ENCODE data around the gene PLCL2.

Gene PLCL2

DNA sequence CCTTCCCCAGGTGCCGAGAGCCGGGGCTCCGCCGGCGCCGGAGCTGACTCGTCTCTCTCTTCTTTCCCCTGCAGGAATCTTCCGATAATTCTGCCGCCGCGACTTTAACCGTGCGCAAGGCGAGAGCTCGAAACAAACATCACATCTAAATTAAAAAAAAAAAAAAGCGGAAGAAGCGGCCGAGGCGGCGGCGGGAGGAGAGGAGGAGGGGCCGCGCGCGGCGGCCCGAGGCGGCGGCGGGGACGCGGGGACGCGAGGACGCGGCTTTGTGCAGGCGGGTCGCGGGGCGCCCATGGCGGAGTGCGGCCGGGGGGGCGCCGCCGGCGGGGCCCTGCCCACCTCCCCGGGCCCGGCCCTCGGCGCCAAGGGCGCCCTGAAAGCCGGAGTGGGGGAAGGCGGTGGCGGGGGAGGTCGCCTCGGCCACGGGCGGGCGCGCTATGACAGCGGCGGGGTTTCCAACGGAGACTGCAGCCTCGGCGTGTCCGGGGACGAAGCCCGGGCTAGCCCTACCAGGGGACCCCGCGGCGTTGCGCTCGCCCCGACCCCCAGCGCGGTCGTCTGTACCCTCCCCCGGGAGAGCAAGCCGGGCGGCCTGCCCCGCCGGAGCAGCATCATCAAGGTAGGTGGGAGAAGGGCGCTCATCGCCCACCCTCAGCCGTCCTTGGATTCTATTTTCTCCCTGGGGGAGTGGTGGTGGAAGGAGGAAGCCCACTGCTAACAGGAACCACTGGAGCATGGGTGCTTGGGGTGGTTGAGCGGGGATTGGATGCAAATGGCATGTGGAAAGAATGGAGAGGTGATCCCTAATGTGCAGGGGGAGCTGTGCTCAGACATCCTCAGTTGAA, at the start of gene PLCL2:
TSS of gene PLCL2 (plus strand) at position 208 of the 845 bp plus-strand sequence. CDS start at position 293, 85 bp downstream.
- DNase-seq, result peak; percentile 75

- DNase-seq, result no peak
Observed at GRCh38 chr3:16836505-16837237, 48.1 kb upstream of the PLCL2 start.

GRCh38 chr3:16837602-16838001, 47.2 kb upstream of the PLCL2 start:
- DNase-seq, result no peak

- no peak for DNase-seq
Observed at GRCh38 chr3:16838561-16838960, 46.2 kb upstream of the PLCL2 start.

- DNase-seq, result no peak
Observed at GRCh38 chr3:16839271-16840100, 45.3 kb upstream of the PLCL2 start.

DNA sequence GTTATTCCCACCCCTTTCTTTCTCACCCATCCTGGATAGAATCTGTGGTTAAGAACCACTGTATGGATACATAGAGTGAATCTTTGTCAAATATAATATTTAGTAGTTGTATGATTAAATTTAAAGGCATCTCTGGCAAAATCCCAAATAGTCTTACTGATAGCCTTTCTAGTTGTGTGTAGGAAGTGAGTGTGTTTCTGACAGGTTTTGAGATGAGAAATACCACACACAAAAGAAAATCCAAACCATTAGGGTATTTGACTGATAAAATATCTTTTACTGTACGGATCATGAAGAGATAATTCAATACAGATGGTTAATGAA, 44.7 kb upstream of the PLCL2 start:
- DNase-seq, result no peak

DNA sequence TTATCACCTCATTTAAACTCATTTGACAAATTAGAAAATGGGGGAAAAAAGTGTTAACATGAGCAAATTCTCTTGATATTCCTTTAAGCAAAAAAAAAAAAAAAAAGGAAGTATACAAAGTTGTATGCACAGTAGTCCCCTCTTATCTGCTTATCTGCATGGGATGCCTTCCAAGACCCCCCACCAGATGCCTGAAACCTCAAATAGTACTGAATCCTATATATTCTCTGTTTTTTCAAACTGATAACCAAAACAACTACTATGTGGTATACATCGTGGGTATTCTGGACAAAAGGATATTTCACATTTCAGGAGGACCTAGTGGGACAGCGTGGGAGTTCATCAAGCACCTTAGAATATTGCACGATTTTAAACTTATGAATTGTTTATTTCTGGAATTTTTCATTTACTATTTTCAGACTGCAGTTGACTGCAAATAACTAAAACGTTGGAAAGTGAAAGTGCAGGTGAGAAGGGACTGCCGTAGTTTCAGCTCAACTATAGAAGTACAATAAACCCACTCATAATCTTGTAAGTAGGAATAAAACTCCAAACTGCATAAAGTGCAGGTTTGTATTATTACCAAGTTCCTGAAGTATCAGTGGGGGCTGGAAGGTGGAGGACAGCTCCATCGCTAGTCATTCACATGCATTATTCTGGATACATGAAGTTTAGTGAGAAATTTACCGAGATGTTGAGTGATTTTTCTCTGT, 43.6 kb upstream of the PLCL2 start:
- no peak for DNase-seq

DNA sequence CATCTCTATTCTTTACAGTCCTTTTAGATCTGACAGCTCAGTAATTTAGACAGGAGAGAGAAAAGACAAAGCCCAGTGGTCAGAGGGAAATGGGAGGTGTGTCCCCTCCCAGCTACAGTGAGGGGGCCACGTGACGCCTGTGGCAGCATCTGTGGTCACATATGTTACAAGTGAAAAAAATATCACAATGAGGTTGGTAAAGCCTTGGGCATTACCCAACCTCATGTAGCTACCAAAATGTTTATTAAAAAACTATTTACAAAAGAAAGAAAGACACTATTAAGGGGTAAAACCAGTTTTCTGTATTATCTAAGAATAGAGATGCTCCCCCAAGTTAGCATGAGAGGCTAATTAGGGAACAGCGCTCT, 42.9 kb upstream of the PLCL2 start:
- DNase-seq, result peak; percentile 50

DNA sequence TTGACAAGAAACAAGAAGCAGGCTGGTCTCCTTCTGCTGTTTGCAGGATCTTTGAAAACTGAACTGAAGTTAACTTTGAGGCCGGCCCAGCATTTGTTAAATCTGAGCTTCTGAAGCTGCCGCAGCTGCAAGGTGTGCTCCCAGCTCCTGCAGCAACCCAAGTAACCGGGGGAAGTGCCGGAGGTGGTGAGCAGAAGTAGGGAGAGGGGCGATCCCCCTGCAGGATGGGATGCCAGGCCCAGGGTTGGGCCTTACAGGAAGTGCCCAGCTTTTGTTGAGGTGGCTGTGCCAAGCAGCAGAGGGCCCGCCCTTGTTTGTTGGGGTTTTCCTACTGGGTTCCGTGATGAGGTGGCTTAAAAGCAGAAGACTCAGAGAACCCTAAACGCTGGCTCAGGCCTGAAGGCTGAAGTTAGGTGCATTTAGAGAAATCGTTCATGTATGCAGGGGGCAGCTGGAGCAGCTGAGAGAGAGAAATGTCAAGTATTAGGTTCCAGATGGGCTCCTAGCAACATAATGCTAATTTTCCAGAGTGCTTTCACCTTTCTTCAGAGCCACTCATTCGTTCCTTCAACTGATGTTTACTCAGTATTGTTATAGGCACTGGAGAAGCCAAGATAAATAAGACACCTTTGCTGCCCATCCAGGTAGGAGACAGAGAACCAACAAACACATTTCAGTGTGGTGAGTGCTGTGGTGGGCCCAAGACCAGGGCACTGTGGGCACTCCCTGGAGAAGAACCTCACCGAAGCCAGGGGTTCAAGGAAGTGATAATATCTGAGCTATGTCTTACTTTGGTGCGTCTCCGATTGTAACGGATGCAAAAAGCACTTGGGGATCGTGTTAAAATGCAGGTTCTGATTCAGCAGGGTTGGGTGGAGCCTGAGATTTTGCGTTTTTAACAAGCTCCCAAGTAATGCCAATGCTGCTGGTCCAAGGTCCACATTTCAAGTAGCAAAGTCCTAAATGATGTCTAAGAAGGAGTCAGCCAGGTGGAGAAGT, 42.2 kb upstream of the PLCL2 start:
- DNase-seq, result peak; percentile 81

- no peak for DNase-seq
Observed at GRCh38 chr3:16844222-16844621, 40.5 kb upstream of the PLCL2 start.

- DNase-seq, result no peak
Observed at GRCh38 chr3:16844791-16845190, 40.0 kb upstream of the PLCL2 start.

GRCh38 chr3:16846373-16847080, 38.2 kb upstream of the PLCL2 start:
- DNase-seq, result no peak

- DNase-seq, result no peak
Observed at GRCh38 chr3:16848007-16848406, 36.7 kb upstream of the PLCL2 start.

- peak; percentile 83 for DNase-seq
Observed at GRCh38 chr3:16849229-16849628, 35.5 kb upstream of the PLCL2 start.

GRCh38 chr3:16849795-16850194, 35.0 kb upstream of the PLCL2 start:
- no peak for DNase-seq

- no peak for DNase-seq
Observed at GRCh38 chr3:16855497-16855896, 29.3 kb upstream of the PLCL2 start.

DNA sequence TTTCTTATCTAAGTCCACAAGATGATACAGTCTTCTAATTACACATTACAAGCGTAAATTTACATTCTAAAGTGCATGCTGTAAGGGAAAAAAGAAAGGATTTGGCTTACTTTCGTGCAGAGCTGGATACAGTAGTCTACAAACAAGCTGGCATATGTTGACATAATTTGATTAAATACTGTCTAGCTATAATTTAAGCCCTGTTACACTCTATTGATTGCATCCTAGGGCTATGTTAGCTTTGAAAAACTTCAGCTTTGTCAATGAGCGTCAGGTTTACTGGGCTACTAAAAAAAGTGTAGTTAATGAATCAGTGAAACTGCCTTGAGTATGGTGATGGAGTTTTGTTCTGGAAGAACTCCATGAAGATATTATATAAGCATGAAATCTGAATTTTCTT, 24.5 kb upstream of the PLCL2 start:
- DNase-seq, result no peak

DNA sequence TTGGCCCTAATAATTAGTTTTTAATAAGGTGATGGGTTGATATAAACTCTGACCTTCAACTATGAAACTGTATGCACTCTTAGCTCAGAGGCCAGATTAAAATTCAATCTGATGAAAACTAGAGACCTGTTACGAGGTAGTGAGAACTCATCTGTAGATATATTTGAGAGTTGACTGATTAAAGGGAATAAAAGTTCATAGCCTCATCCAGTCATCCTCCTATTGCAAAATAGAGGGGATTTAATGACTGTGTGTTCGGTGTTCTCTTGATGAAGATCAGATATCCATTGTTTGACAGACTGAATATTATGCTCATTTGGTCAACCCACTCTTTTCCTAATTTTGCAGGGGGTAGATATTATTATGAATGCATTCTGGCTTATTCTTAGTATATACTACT, 23.3 kb upstream of the PLCL2 start:
- no peak for DNase-seq

DNA sequence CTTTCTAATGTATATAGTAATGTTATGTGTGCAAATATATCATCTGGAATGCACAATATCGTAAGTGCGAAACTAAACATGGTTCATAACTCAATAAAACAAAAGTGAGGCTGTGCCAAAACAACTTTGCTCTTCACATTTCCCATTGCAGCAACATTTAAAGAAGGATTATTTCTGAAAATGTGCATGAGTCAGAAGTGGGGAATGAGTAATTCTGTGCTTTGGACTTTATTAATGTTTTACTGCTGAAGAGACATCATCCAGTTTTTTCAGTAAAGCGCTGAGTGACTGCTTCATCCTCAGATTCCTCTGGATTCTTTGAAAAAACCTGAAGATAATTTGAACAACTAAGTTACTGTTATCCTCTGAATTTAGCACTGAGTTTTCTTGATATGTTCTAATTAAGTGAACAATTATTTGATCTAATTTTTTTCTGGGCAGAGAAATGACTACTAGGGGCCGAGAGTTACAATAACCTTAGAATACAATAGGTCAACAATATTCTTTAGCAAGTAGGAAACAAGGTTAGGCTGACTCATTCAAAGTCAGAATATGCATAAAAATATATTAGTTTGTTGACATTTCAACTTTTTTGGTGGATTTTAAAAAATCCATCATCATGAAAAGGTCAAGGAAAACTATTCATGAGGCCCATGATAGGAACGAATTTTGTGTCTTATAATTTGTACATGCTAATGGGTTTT, 20.0 kb upstream of the PLCL2 start:
- DNase-seq, result no peak

DNA sequence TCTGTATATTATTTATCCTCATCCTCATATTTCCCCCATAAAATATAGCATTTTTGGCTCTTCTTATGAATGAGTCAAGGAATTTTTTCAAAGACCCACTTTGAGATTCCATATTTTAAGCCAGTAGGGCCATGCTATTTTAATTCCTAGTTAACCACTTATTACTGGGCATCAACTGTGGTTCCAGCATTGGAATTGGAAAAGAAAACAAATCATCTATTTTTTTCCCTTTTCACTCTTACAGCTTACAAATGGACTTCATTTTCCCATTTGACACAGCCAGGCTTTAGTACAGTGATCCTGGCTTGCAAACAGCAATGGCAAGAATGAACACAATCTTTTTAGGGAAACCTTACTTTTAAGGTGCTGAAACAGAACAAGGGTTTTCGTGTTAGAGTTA, 19.4 kb upstream of the PLCL2 start:
- no peak for DNase-seq
